NCI-H1417 treated with DMSO at 0.1 percent for 48 hours (cell line): ENCODE measurements around the gene SUSD6.
"Not testable (repeated sequence)": the region's sequence is repeated elsewhere in the genome, so short reads cannot be mapped to it uniquely, and the experiment has no call there.

ENCODE experiments used
- DNase-seq: peaks from one replicate; lab custom pipeline; 2025; lab: John Stamatoyannopoulos, UW

Gene SUSD6

GRCh38 chr14:69591317-69591716 lies 20.1 kb upstream of the SUSD6 start:
- no peak for DNase-seq

DNA sequence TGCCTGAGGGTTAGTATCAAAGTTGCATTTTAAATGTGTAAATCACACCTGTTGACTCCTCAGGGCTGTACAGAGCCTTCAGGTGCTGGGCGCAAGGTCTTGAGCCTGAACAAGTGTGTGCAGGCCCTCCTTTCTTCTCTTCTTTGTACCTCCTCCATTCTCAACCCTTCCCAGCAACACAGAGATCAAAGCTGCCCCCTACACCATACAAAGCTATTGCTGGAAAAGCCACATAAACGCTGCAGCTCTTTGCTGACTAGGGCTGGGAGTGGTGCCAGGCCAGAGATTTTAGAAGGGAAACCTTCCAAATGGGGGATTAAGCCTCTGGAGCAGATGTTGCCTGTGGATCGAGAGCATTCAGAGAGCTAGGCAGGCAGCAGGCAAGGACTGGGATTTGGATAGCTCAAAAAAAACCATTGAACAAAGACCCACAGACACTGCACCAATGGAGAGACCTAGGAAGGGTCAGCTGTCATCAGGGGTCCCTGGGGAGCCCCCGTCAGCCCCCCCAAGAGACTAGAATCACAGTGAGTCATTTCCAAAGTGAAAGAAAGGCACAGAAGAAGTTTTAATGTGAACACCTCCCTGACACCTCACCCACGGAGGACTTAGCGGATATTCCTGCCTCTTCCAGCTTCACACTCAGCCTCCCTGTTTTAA lies 18.2 kb upstream of the SUSD6 start:
- no peak for DNase-seq

DNA sequence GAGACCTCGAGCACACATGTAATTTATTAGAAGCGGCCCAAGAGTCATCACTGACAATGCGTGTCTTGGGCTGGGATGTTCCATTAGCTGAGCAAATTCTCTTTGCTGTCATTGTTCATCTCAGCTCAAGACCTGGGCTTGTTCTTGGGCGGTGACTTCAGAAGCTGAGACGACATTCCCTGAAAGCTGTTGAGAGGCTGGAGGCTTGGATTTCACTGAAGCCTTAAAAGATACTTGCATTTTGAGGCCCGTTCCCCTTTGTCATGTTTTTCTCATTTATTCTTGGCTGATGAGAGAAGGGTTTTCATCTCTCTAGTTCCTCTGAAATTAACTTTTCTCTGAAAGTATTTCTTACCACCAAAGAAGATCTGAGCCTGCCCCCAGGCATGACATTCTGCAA lies 16.6 kb upstream of the SUSD6 start:
- DNase-seq: no peak

DNA sequence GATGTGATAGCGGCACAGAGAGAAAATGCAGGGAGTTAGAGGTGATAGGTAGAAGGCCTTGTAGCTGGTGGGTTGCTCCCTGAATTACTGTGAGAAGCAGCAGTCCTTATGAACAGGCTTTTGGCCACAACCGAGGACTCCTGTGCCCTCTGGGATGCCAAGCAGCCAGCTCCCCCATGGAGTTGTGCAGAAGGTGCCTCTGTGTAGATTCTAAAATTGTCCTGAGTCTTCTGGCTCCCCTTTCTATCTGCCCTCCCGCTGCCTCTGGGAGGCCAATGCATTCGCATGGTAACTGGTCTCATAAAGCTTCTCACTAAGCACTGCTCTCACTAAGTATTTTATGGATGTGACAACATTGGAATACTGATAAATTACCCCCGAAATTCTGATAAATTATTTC lies 16.1 kb upstream of the SUSD6 start:
- DNase-seq: no peak

DNA sequence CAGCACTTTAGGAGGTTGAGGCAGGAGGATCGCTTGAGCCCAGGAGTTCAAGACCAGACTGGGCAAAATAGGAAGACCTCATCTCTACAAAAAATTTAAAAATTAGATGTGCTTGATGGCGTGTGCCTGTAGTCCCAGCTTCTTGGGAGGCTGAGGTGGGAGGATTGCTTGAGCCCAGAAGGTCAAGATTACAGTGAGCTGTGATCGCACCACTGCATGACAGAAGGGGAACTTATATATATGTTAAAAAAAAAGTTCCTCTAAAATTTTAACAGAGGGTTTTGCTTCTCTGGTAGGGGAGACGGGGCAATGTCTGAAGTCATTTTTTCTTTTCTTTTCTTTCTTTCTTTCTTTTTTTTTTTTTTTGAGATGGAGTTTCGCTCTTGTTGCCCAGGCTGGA lies 12.0 kb upstream of the SUSD6 start:
- not testable (repeated sequence) for DNase-seq

DNA sequence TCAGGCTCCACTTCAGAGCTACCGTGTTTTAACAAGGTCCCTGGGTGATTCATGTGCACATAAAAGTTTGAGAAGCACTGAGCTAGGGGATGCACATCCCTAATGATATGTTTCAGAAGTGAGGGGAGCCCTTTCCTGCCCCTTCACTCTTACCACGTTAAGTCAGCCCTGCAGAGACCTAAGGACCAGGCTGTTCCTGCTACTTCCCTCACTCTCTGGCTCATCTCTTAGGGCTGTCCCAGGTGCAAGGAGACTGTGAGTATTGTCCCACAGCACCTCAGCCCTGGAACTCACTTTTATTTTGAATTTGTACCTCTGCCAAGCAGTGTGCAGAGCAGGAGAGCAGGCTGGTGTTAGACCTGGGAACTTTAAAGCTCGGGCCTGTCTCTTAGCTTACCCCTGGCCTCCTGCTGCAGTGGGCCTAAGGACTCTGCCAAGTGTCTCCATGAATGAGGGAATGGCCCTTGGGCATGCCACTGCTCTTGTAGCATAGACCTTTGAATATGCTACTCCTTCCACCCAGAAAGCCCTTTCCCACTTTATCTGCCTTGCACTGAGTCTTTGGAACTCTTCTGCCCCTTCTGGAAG lies 11.0 kb upstream of the SUSD6 start:
- no peak for DNase-seq

DNA sequence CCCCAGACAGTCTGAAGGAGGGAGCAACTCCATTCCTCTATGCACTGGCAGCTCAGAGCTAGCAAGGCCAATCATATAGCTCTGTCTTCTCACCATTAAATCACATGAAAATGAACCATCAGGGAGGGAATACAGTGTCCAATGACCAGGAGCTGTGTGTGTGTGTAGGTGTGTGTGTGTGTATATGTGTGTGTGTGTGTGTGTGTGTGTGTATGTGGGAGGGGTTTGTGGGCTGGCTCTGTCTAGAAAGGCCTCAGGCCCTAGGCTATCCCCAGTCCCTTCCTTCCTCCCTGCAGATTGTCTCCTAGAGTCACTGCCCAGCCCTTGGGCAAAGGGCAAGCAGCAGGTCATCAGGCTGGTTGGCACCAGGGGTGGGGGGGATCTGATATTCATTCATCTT lies 5.7 kb upstream of the SUSD6 start:
- no peak for DNase-seq

DNA sequence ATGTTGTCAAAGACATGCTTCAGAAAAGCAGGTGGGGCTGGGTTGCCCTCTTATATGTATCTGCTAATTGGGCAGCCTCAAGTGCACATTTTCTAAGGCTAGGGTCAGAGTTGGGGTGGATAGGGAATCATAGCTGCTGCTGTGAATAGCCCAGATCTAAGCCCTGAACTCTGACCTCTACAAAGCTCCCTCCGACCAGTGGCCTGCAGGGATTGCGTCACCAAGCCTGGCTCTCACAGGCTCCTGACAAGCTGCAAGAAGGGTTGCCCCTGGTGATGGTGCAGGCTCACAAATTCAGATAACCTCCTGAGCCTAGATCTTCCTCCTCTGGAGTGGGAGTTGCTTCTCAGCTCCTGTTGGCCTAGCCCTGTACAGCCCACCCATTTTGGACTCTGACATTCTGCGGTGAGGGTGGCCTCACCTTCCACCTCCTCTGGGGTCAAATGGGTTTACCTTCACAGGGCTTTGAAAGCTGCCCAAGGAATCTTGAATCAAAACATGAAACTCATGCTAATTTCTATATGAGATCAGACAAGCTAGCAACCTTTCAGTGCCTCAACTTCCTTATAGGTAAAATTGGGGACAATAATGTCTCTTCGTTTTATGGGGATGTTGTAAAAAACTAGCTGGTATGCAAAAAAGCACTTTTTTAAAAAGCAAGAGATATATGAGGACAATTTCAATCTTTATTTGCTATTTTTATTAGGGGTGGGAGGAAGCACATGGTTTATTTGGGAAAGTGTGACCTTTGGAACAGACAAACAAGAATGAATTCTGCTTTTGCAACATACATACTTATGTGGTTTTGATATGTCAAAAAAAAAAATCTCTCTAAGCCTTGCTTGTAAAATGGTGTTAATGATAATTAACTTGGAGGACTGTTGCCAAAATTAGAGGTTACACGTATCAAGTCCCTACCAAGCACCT lies 4.9 kb upstream of the SUSD6 start:
- no peak for DNase-seq

DNA sequence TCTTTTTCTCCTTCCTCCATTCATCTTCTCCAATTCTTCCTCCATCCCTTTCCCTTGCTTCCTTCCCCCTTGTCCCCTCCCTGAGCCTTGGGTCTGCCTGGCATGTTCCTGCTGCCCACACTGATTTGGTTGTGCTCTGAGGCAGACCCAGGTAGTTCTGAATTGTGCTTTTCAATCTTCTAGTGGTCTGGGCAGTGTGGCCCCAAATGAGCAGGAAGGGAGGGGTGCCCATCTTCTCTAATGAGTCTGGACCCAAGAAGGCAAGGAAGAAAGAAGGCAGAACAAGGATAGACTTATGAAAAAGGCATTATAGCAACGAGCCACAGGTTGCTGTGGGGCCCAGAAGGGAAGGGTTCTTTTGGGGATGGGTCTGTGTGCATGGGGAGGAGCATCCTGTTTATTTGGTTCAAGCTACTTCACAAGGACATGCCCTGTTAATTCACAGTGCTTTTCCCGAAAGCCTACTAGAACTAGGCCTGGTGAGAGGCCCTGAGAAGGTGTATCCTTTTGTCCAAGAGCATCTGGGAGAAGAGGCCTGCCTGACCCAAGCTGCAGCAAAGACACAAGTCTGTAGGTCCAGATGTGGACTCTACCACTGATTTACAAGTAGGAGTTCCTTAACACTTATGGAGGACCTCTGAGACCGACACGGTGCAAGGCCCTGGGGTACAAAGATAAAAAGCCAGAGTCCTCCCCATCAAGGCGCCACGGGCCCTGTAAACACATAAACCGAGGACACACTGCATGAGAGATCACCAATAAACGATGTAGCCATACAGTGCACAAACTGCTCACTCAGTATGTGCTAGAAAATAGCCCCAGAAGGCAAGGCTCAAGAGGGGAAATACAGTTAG lies 1.1 kb upstream of the SUSD6 start:
- DNase-seq: no peak

DNA sequence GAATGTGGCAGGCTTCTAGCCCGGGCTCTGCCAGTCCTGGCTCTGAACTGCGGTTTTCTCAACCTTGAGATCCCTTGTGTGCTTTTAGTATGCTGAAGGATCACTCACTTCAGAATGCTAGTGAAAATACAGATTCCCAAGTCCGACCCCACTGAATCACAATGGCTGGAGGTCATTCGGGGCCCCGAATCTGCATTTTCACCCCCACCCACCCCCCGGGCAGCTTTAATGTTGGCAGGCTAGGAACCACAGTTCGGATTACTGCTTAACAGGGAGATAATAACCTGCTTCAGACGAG lies 573 bp upstream of the SUSD6 start:
- no peak for DNase-seq

- no peak for DNase-seq
These were observed 802 bp downstream of the SUSD6 start for GRCh38 chr14:69612014-69612782.

DNA sequence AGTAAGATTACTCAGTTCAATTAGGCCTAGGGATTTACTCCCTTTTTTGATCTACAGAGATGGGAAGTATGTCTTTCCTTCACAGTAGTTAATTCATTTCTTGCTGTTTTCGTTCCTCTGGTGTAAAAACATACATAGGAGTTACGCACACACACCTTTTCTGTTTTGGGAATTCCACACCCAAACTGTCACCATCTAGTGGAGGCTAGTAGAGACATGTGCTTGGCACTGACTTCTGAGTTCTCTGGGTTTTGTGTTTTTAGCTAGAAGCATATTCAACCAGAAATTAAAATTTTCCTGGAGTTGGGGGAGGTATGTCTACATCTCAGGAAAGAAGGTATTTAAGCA lies 1.4 kb downstream of the SUSD6 start:
- no peak for DNase-seq

DNA sequence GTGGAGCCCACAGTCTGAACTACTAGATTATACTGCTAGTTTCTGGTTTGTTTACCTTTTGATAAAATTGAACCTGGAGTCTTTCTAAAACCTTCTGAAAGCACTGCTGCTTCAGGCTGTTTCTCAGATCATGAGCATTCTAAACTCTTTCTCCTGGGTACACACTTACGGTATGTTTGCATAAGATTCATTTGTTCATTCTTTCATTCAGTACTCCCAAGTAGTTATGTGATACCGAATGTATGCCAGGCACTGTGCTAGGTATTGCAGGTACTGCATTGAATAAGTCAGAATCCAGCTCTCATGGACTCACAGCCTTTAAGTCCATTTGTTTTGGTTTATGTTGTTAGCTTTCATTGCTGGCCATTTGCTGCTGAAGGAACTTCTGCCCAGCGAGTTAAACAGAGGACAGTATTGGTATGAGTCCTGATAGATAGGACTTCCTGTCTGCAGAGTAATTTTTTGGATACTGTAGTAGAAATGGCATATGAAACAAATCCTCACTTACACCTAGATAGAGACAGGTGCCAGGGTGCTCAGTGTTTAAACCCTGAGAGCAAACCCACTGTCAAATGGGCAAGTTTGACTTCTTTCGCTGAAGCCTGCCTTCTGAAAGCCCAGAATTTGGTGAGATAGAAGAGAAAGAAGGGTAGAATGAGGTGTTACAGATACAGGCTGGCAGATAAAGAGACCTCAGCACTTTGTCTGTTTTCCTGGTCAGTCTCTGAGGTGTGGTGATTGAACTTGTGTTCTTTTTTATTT lies 2.1 kb downstream of the SUSD6 start:
- no peak for DNase-seq

DNA sequence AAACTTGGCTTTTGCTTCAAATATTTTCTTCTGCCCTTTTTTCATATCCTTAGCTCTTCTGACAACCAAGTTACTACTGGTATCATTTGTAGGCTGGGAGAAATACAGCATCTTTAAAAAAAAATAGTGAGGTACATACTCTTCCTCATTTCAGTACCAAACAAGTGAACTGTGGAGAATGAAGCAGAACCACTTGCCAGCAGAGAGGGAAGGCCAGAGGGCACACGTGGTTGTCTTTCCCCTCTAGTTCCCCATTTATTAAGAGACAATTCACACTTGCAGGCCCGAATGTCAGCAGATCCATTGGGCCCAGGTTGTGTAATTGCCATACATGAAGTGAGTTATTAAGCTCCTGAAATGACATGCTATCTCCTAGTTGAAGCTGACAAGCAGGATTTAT lies 3.2 kb downstream of the SUSD6 start:
- DNase-seq: no peak

GRCh38 chr14:69615121-69615495 lies 3.7 kb downstream of the SUSD6 start:
- no peak for DNase-seq

DNA sequence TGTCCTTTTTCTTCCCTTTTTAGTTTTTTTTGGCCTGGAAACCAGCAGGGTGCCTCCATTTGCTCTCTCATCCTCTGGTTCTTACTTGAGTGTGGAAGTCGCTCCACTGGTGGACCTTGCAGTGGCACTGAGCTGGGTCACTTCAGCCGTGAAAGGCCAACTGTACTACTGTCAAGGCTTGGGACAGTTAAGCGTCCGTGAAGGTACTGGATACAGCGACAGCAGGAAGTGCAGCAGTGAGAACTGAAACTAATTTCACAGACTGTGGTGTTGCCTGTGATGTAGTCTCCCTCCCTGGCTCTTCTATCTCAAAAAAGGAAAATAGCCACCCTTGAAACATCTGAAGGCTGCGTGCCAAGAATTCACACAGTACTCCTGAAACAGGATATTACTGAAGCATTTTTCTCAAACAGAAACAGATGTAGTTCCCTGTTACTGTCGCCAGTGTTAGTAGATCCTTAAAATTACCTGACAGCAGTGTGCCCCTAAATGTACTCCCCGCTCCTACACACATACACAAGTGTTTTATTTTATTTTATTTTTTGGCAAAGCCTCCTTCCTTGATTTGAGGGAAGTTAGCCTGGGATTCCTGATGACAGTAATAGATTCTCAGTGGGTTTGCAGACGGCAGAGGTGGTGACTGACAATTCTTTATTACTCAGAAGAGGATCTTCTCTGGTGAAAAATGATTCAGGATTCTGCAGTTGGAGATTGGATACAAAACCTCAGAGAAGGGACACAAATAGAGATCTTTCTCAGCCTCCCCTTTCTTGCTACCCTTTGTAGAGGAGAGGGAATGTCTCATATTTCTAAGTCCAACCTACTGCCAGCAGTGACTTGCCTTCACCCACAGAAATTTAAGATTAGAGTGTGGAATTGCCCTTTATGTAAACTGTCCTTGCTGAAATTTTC lies 4.4 kb downstream of the SUSD6 start:
- DNase-seq: no peak

- DNase-seq: no peak
These were observed 5.0 kb downstream of the SUSD6 start for GRCh38 chr14:69616408-69616773.

DNA sequence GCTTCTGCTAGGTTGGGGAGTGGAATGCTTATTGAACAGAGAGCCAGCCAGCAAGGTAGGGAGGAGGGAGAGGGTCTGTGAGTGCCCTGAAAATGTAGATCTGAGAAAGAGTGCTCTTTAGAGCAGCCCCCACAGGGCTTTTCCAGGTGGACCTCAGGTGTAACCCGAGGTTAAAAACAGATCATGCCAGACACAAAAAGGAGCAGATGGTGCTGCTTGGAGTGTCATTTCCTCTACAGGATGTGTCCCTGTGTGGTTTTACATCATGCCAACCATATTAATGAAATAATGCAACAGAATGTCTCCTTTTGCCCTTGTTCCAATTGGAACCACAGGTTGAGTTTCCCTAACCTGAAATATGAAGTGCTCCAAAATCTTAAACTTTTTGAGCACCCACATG lies 6.4 kb downstream of the SUSD6 start:
- no peak for DNase-seq

DNA sequence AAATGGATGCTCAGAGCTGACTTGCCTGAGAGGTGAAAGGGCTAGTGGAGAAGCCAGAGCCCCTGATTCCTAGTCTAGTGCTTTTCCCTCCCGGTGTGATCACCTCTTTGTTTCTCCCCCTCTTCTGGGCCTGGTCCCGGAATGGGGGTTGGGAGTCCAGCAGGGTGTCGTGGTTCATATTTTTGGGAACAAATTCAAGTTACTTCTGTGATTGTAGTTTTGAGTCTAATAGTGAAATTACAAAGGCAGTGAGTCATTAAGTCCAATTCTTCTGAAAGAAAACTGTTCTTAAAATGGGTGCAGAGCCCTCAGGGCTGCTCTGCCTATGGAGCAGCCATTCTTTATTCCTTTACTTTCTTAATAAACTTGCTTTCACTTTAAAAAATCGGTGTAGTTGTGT lies 7.6 kb downstream of the SUSD6 start:
- DNase-seq: no peak

DNA sequence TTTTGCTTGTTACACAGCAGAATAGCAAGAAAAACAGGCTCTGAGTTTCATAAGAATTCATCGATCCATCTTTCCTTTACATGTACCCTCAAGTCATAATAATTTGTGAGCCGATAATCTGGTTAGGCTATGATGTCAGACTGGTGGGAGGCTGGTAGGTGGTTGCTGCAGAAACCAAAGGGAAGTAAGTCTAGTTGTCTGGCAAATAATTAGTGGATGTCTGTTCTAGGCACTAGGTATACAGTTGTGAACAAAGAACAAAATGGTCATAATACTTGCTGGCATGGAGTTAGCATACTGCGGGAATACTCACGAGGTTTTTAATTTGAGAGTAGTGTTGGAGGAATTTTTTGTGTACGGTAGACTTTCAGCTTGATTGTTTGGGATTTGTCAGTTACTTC lies 8.8 kb downstream of the SUSD6 start:
- no peak for DNase-seq
